ENCODE data around the gene OR4D5. TPM values are rescaled to one million over a fixed set of nuclear protein-coding genes. Genes with fewer than 3 reads are reported as not detected.
A peak's percentile ranks its signal among the peaks of the same experiment; 100 is the strongest.

The OR4D5 gene
- total and polyA plus RNA-seq, 2 of the 8 experiments (the other 6 are each of a cell fraction or from before 2014, with no cell fraction given): not detected

- Histone ChIP-seq H2BK15ac (ENCODE audit: low read length) (no peak overlapping the region), H2BK5ac (ENCODE audit: low read depth, low read length) (no peak overlapping the region), H3K27me3 (replicated peaks in 1 of 4; ENCODE audit: control insufficient read depth in 3 of 4, extremely low read depth in 1 of 4, insufficient read depth in 3 of 4, low read length in 3 of 4) (no peaks in the 10 kb centered on the region), H2AK5ac (ENCODE audit: low read depth, low read length) (no peak overlapping the region), H3K4me2 (ENCODE audit: insufficient read depth in 1 of 2, low read depth in 2 of 2, low read length in 2 of 2) (no peak overlapping the region), H4K5ac (ENCODE audit: insufficient read length, low read depth, low read length) (no peak overlapping the region), H3K14ac (ENCODE audit: insufficient read length) (no peak overlapping the region), H2BK12ac (ENCODE audit: low read depth, low read length) (no peak overlapping the region), H3K79me2 (ENCODE audit: control insufficient read depth in 1 of 2, insufficient read depth in 2 of 2, low read length in 2 of 2) (no peaks in the 10 kb centered on the region), H4K8ac (ENCODE audit: extremely low read depth, insufficient read depth, low read length) (no peak overlapping the region), H3K4ac (replicated peaks; ENCODE audit: insufficient read length, low read depth, low read length) (no peak overlapping the region), H3K23ac (ENCODE audit: insufficient read length) (no peak overlapping the region), H4K20me1 (replicated peaks in 1 of 2; ENCODE audit: control insufficient read depth in 1 of 2, insufficient read depth in 2 of 2, low read length in 2 of 2) (no peaks in the 10 kb centered on the region), H3K9me3 (ENCODE audit: insufficient read depth in 2 of 2, low read depth in 1 of 2, low read length in 1 of 2) (no peaks in the 10 kb centered on the region), H3K36me3 (ENCODE audit: control insufficient read depth in 2 of 4, insufficient read depth in 4 of 4, low read length in 3 of 4) (no peaks in the 10 kb centered on the region), H3K23me2 (ENCODE audit: low read depth, low read length) (no peaks in the 10 kb centered on the region), H4K91ac (replicated peaks; ENCODE audit: insufficient read length, low read length) (no peak overlapping the region), H3K18ac (ENCODE audit: extremely low read depth, low read length) (no peak overlapping the region), H3K79me1 (ENCODE audit: low read depth, low read length) (no peaks in the 10 kb centered on the region), H3K4me1 (replicated peaks in 1 of 4; ENCODE audit: control insufficient read depth in 3 of 4, insufficient read depth in 4 of 4, low read length in 3 of 4) (no peaks in the 10 kb centered on the region), H3K27ac (ENCODE audit: low read depth, low read length) (no peak overlapping the region), H2BK20ac (ENCODE audit: low read length) (no peak overlapping the region), H3K9ac (replicated peaks in 1 of 4; ENCODE audit: extremely low read depth in 1 of 4, low read depth in 3 of 4, low read length in 3 of 4) (no peak overlapping the region), H2AFZ (ENCODE audit: low read length) (peak overlapping the region; percentile 28; the same call in 1 of the 2 replicates), H3K56ac (replicated peaks; ENCODE audit: insufficient read length, low read depth, low read length) (no peak overlapping the region), H3K4me3 (ENCODE audit: extremely low read depth in 1 of 4, insufficient read depth in 2 of 4, low read depth in 3 of 4, low read length in 4 of 4) (no peak overlapping the region), H2BK120ac (replicated peaks; ENCODE audit: low read depth, low read length) (no peak overlapping the region)
- TF ChIP-seq EGR1 (IDR thresholded peaks at IDR 0.05; ENCODE audit: borderline replicate concordance, low read depth, low read length) (no peak), CBX8 (IDR thresholded peaks at IDR 0.05; ENCODE audit: borderline replicate concordance, low read depth, low read length) (no peak), SP4 (IDR thresholded peaks at IDR 0.05; ENCODE audit: low read length) (no peak), POLR2A (IDR thresholded peaks at IDR 0.05; ENCODE audit: control extremely low read depth in 1 of 2, low read depth in 2 of 2, low read length in 2 of 2) (no peak), KDM5A (IDR thresholded peaks at IDR 0.05; ENCODE audit: low read length) (no peak), GABPA (IDR thresholded peaks at IDR 0.05; ENCODE audit: borderline replicate concordance, insufficient read depth, low read length) (no peak), KDM4A (IDR thresholded peaks at IDR 0.05; ENCODE audit: low read depth, low read length, severe bottlenecking) (no peak), JUND (IDR thresholded peaks at IDR 0.05; ENCODE audit: low read length) (no peak), YY1 (IDR thresholded peaks at IDR 0.05; ENCODE audit: low read depth, low read length) (no peak)
- no peak for FAIRE-seq
- no peak for DNase-seq (ENCODE audit: low read depth in 1 of 2, low spot score in 2 of 2)
- ChIA-PET CTCF (ENCODE audit: partially characterized antibody) (no interaction called here), POLR2A (ENCODE audit: partially characterized antibody) (no interaction called here)
These were observed 47.4 kb upstream of the OR4D5 start for GRCh38 chr11:123892031-123892430.
